Right kidney (tissue), 9 donors: Measurements from ENCODE around the gene SPANXA1.
"Not testable (repeated sequence)": the region's sequence is repeated elsewhere in the genome, so short reads cannot be mapped to it uniquely, and the experiment has no call there.

Source experiments
- DNase-seq: peaks from one replicate; pipeline ENCODE4 v3.0.0-alpha.2; 2016
- long read RNA-seq, 8 donors: transcript quantifications; one replicate each; lab custom pipeline, GENCODE V29; 2026

The SPANXA1 gene
- long read RNA-seq, donor 1: 0 reads
- long read RNA-seq, donor 2: 0 reads
- long read RNA-seq, donor 3: 0 reads
- long read RNA-seq, donor 4: 0 reads
- long read RNA-seq, donor 5: 0 reads
- long read RNA-seq, donor 6: 0 reads
- long read RNA-seq, donor 7: 0 reads
- long read RNA-seq, donor 8: 0 reads

- DNase-seq: not testable (repeated sequence)
Measured at GRCh38 chrX:141584638-141585037, at the start of gene SPANXA1. TSS of gene SPANXA1 (minus strand) at chrX:141584738. CDS start at chrX:141584678, 60 bp downstream.

- DNase-seq: no peak
Measured at GRCh38 chrX:141632124-141632523, 47.6 kb upstream of the SPANXA1 start.

GRCh38 chrX:141619336-141619735 is 34.8 kb upstream of the SPANXA1 start:
- DNase-seq: no peak

GRCh38 chrX:141609111-141609510 is 24.6 kb upstream of the SPANXA1 start:
- DNase-seq: no peak

- DNase-seq: not testable (repeated sequence)
Measured at GRCh38 chrX:141589408-141589807, 4.9 kb upstream of the SPANXA1 start, which contains the start of gene SPANXA2. TSS of gene SPANXA2 (plus strand) at chrX:141589708. CDS start at chrX:141589768, 60 bp downstream.

GRCh38 chrX:141542551-141542950 is 42.0 kb downstream of the SPANXA1 start:
- not testable (repeated sequence) for DNase-seq
